ENCODE measurements around the gene KCNMA1.

DNA sequence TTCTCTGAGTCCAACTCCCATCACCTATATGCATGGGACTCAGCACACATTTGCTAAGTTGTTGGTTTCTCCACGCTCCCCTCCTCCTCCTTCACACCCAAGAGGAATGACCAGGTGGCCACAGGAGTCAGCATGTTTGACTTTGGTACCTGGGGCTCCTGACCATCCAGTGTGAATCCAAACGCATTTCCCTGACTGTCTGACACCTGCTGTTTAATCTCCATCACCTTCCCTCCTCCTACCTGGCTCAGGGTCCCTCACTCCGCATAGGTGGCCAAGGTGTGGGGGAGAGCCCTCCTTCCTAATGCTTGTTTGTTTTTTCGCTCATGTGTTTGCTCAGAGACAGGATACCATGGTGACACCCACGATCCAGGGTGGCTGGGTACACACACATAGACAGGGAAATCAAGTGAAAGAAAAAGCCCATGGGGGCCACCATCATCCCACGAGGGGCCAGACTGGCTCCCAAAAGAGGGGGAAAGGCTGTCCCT lies 194.9 kb downstream of the KCNMA1 start:
- TF ChIP-seq EP300 (IDR thresholded peaks at IDR 0.05) (no peak), POLR2A (IDR thresholded peaks at IDR 0.05) (no peak)
